NCI-H1092 (cell line): Measurements from ENCODE around the gene SLC12A7.

Source experiments
- DNase-seq: peaks from one replicate; lab custom pipeline; 2025; lab: John Stamatoyannopoulos, UW

The SLC12A7 gene

DNA sequence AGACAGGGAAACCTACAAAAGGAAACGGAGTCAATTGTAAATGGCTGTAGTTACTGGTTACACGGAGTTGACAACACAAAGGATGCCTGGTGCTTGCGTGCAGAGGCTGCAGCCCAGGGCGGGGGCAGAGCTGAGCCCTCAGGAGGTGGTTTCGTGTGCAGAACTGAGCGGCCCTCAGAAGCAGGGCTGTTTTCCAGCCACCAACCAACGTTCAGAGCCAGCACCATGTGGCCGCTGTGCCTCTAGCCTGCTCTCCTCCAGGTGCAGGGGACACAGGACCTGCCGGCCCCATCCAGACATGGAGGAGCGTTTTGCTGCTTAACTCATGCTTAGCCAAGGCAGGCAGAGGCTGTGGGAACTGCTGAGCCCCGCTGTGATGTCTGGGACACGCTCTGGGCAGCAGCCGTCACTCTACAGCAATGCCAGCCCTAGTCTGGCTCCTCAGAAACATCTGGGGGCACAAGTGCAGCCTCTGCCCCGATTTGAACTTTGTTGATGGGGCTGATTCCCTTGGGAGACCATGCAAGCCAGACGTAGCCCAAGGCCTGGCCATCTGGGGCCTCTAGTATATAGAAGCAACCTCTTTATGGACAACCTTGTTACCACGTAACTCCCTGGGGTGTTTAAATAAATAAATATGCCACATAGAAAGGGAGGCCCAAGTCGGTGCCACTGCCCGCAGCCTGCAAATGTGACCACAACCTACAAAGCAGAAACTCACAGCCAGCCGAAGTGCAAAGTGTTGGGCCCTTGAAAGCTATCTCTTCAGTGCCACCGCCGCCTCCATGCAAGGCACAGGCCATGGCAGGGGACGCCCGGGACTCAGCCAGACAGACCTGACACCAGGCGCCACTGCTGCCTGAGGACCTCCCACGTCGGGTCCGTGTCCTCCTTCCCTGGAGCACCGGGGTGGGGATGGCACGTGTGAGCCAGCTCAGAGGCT is 61.2 kb downstream of the SLC12A7 start:
- DNase-seq, result no peak

DNA sequence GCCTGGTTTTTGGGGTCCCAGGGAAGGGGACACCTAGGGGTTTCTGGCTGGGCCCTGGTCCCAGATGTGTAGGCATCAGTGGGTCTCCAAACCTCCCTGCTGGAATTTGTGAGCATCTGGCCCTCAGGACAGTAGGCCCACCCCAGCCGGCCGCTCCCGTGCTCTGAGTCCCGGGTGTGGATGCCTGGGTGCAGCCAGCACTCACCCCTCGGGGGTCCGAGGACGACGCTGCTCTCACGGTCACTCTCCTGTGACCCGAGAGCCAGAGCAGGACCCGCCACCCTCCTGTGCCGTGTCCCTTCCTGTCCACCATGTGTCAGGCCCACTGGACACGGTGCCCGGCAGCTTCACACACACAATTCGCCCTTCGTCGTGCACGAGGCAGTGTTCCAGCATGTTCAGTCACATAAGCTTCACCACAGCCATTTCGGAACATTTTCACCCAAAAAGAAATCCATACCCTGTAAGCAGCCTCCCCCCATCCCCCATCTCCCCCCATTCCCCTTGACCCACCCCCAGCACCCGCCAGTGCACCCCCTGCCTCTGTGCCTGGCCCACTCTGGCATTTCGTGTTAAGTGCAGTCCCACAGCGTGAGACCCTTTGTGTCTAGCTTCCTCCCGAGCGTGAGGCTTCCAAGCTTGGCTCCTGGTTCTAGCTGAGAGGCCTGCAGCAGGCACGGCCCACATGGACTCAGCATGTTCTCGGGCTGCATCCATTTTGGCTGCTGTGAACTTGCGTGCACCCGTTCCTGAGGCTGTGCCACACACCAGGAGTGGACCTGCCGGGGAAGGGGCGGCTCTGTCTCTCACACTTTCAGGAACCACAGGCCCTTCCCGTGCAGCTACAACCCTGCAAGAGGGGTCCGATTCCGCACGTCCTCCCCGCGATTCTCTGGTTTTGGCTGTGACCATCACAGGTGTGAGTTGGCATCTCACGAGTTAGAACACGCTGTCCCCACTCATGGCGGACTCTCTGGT is 62.7 kb downstream of the SLC12A7 start:
- no peak for DNase-seq

DNA sequence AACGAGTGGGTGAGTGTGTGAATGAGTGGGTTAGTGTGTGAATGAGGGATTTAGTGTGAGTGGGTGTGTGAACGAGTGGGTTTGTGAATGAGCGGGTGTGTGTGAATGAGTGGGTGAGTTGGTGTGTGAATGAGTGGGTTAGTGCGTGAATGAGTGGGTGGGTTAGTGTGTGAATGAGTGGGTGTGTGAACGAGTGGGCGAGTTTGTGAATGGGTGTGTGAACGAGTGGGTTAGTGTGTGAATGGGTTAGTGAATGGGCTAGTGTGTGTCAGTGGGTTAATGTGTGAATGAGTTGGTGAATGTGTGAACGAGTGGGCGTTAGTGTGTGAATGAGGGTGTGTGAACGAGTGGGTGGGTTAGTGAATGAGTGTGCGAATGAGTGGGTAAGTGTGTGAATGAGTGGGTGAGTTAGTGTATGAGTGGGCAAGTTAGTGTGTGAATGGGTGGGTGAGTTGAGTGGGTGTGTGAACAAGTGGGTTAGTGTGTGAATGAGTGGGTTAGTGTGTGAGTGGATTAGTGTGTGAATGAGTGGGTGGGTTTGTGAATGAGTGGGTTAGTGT is 63.6 kb downstream of the SLC12A7 start:
- no peak for DNase-seq

DNA sequence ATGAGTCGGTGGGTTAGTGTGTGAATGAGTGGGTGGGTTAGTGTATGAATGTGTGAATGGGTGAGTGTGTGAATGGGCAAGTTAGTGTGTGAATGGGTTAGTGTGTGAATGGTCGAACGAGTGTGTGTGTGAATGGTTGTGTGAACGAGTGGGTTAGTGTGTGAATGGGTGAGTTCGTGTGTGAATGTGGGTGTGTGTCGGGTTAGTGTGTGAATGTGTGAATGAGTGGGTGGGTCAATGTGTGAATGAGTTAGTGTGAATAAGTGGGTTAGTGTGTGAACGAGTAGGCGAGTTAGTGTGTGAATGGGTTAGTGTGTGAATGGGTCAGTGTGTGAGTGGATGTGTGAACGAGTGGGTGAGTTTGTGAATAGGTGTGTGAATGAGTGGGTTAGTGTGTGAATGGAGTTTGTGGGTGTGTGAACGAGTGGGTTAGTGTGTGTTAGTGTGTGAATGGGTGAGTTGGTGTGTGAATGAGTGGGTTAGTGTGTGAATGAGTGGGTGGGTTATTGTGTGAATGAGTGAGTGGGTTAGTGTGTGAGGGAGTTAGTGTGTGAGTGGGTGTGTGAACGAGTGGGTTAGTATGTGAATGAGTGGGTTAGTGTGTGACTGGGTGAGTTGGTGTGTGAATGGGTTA is 64.4 kb downstream of the SLC12A7 start:
- DNase-seq, result no peak

DNA sequence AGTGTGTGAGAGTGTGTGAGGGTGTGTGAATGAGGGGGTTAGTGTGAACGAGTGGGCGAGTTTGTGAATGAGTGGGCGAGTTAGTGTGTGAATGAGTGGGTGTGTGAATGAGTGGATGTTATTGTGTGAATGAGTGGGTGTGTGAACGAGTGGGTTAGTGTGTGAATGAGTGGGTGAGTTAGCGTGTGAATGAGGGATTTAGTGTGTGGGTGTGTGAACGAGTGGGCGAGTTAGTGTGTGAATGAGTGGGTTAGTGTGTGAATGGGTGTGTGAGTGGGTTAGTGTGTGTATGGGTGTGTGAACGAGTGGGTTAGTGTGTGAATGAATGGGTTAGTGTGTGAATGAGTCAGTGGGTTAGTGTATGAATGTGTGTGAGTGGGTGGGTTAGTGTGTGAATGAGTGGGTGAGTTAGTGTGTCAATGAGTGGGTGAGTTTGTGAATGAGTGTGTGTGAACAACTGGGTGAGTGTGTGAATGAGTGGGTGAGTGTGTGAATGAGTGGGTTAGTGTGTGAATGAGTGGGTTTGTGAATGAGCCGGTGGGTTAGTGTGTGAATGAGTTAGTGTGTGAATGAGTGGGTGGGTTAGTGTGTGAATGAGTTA is 65.8 kb downstream of the SLC12A7 start:
- DNase-seq, result no peak

DNA sequence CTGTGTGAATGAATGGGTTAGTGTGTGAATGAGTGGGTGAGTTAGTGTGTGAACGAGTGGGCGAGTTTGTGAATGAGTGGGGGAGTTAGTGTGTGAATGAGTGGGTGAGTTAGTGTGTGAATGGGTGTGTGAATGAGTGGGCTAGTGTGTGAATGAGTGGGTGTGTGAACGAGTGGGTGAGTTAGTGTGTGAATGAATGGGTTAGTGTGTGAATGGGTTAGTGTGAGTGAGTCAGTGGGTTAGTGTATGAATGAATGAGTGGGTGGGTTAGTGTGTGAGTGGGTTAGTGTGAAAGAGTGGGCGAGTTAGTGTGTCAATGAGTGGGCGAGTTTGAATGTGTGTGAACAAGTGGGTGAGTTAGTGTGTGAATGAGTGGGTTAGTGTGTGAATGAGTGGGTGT is 67.7 kb downstream of the SLC12A7 start:
- no peak for DNase-seq

DNA sequence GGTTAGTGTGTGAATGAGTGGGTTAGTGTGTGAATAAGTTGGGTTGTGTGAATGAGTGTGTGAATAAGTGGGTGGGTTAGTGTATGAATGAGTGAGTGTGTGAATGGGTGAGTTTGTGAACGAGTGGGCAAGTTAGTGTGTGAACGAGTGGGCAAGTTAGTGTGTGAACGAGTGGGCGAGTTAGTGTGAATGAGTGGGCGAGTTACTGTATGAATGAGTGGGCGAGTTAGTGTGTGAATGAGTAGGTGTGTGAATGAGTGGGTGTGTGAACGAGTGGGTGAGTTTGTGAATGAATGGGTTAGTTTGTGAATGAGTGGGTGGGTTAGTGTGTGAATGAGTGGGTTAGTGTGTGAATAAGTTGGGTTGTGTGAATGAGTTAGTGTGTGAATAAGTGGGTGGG is 68.5 kb downstream of the SLC12A7 start:
- DNase-seq, result no peak

DNA sequence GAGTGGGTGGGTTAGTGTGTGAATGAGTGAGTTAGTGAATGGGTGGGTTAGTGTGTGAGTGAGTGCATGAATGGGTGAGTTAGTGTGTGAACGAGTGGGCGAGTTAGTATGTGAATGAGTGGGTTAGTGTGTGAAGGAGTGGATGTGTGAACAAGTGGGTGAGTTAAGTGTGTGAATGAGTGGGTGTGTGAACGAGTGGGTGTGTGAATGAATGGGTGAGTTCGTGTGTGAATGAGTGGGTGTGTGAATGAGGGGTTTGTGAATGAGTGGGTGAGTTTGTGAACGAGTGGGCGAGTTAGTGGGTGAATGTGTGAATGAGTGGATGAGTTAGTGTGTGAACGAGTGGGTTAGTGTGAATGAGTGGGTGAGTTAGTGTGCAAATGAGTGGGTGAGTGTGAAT is 69.2 kb downstream of the SLC12A7 start:
- DNase-seq, result no peak

DNA sequence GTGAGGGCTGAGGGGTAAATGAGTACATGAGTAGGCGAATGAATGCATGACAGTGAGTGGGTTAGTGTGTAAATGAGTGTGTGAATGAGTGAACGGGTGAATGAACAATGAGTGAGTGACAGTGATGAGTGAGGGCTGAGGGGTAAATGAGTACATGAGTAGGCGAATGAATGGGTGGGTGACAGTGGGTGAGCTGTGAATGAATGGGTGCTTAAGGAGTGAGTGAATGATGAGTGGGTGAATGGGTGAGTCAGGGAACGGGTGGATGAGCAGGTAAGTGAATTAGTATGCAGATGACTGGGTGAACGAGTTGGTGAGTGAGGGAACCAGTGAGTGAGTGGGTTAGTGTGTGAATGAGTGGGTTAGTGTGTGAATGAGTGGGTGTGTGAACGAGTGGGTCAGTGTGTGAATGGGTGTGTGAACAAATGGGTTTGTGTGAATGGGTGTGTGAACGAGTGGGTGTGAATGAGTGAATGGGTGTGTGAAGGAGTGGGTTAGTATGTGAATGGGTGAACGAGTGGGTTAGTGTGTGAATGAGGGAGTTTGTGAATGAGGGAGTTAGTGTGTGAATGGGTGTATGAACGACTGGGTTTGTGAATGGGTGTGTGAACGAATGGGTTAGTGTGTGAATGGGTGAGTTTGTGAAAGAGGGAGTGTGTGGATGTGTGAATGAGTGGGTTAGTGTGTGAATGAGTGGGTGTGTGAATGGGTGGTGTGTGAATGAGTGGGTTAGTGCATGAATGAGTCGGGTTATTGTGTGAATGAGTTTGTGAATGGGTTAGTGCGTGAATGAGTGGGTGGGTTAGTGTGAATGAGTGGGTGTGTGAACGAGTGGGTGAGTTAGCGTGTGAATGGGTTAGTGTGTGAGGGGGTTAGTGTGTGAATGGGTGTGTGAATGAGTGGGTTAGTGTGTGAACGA is 70.4 kb downstream of the SLC12A7 start:
- no peak for DNase-seq

DNA sequence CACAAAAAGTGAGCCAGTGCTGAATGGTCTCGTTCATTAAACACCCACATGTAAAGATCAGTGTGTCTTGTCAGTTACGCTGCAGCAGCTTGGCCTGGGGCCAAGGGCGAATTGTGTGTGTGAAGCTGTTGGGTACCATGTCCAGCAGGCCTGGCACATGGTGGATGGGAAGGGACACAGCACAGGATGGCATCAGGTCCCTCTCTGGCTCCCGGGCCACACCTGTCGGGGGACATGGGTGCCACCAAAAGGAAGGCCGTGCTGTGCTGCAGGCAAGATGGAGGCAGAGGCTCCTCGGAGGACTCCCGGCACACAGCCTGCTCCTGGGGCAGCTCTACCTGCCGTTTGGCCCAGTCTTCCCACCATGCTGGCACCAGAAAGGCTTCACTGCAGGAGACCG is 71.3 kb downstream of the SLC12A7 start:
- no peak for DNase-seq

DNA sequence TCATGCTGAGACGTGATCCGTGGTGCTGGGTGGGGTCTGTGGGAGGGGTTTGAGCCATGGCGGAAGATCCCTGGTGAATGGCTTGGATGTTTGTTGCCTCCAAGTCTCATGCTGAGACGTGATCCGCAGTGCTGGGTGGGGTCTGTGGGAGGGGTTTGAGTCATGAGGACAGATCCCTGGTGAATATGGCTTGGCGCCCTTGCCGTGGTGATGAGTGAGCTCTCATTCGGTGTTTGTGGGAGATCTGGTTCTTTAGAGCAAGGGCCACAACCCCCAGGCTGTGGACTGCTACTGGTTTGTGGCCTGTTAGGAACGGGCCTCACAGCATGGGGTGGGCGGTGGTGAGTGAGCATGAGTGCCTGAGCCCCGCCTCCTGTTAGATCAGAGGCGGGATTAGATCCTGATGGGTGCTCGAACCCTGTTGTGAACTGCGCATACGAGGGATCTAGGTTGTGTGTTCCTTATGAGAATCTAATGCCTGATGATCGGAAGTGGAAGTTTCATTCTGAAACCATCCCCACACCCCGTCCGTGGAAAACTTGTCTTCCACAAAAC is 72.1 kb downstream of the SLC12A7 start:
- no peak for DNase-seq

DNA sequence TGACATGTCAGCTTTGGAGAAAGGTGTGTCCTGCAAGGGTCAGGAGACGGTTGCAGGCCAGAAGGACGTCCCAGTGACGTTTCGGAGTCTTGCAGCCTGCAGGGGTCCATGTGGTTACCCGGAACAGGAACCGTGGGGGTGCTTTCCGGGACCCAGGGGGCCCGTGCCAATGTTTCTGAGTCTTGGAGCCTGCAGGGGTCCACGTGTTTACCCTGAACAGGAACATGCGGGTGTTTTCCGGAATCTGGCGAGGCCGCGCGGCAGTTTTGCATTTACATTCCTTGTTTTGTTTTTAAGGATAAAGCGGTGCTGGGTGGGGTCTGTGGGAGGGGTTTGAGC is 72.7 kb downstream of the SLC12A7 start:
- no peak for DNase-seq

DNA sequence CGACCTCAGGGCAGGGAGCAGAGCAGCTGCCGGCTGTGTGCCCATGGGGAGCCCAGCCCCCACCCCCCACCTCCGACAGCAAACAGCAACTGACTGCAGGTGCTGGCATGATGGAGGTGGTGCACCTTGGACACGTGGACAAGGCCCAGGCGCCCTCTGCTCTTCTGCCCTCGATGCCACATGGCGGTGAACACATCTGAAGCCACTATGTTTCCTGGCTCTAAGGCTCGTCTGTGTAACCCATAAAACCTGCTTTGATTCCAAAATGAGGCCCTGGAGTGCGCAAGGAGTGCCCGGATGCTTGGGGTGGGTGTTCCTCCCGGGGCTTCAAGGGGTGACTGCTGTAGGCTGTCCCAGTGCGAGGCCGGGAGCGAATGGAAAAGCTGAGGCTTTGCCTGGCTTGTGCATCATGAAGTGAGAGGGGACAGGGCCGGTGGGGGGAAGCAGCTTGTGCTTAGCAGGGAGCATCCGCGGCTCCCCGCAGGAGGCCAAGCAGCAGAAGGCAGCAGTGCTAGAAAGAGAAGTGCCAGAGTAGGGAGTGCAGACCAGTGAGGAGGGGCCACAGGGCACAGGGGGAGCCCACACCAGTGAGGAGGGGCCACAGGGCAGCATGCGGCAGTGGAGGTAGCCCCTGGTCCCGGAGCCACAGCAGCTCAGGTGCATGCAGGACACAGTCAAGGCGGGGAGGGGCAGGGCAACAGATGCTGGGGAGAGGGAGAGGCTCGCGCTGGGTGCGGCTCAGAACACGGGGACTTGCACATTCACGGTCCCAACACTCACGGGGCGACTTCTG is 73.2 kb downstream of the SLC12A7 start:
- no peak for DNase-seq

DNA sequence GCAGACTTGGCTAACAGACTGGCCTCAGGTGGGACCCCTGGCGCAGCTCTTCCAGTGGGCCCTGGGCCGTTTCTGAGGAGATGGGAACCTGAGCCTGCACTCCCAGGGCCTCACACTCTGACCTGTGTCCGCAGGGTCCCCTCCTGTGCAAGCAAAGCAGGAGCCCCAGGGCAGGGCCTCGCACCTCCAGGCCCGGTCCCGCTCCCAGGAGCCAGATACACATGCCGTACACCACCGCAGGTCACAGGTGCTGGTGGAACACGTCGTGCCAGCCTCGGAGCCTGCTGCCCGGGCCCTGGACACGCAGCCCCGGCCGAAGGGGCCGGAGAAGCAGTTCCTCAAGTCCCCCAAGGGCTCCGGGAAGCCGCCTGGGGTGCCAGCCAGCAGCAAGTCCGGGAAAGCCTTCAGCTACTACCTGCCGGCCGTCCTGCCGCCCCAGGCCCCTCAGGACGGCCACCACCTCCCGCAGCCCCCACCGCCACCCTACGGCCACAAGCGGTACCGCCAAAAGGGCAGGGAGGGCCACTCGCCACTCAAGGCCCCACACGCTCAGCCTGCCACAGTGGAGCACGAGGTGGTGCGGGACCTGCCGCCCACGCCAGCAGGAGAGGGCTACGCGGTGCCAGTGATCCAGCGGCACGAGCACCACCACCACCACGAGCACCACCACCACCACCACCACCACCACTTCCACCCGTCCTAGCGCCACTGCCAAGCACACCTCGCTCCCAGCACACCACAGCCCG is 74.0 kb downstream of the SLC12A7 start:
- DNase-seq, result no peak

DNA sequence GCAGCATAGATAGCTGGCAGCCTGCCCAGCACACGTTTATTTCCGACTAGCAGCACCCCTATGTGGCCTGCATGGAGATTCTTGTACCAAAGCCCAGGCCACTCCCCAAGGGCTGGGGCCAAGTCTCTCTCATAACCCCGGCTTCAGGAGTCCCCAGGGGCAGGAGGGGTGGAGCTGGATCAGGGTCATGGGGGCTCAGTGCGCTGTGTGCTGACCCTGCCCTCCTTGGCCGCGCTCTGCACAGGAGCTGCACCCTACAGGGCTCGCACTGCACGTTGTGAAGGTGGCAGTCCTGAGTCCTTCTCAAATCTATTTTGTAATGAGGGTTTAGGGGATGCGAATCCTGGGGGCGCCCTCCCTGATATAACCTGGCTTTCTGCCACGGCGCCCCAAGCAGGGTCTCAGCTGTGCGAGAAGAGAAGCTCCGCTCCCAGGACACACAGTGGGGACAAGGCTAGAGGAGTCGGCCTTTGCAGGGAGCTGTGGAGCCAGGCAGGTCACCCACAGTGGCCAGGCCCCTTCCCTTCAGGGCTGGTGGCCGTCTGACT is 74.7 kb downstream of the SLC12A7 start:
- peak; percentile 7 for DNase-seq

DNA sequence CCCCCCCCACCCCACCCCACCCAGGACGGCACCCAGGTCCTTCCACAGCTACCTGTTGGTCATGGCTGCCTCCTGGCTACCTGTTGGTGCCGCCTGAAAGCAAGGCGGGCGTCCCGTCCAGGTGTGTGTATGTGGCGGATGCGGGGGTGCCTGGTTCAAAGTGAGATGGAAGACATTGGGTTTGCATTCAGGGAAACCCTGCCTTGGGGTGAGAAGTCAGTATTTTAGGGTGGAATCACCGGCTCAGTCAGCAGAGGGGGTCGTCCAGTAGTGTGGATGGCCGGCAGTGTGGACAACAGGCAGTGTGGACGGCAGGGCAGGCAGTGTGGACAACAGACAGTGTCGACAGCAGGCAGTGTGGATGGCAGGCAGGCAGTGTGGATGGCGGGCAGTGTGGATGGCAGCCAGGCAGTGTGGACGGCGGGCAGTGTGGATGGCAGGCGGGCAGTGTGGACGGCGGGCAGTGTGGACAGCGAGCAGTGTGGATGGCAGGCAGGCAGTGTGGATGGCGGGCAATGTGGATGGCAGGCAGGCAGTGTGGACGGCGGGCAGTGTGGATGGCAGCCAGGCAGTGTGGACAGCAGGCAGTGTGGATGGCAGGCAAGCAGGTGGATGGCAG is 75.2 kb downstream of the SLC12A7 start:
- DNase-seq, result no peak

DNA sequence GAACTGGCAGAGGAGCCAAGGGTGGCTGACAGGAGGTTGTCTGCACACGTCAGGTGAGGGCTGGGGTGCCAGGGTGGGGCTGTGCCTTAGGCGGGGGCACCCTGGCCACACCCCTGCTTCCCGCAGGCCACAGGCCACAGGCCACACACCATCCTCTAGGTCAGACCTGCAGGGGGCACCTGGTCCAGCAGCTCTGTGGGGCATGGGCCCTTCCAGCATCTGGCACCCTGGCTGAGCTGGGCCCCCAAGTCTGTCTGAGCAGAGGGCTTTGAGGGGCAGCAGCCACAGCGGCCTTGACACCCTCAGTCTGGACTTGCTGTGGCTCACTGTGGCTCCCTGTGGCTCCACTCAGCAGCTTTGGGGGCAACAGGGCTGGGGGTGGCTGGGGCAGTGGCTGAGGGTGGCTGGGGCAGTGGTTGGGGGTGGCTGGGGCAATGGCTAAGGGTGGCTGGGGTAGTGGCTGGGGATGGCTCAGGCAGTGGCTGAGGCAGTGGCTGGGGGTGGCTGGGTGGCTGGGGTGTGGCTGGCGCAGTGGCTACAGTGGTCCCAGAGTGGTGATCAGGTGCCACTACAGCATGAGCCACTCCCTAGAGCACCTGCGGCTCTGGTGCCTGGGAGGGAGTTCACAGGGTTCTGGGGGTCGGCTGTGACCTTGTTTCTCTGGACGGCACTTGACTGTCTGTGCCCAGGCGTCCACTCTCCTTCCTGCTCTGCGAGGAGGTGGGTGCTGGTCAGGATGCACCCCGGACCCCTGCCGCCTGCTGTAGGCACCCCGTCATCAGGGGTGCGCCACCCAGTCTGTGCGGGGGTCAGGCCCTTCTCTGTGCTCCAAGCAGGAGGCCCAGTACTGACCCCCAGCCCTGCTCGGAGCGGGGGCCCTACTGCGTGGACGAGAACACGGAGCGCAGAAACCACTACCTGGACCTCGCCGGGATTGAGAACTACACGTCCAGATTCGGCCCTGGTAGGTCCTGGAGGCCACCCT is 76.2 kb downstream of the SLC12A7 start:
- no peak for DNase-seq
